D721Med (cell line): ENCODE measurements around the gene PDS5A.
A peak's percentile ranks its signal among the peaks of the same experiment; 100 is the strongest.

Experiments used
- DNase-seq: peaks from one replicate; pipeline ENCODE4 v3.0.0; 2011; ENCODE audit warnings: low spot score; ENCODE audit not compliant: insufficient read length
- FAIRE-seq: peaks from 2 replicates; lab custom pipeline; 2011; peaks lifted over from hg19 to GRCh38; lab: Jason Lieb, UNC
- CTCF ChIP-seq: IDR thresholded peaks from 2 replicates; pipeline ENCODE4 v1.5.1; 2012; ENCODE audit warnings: mild to moderate bottlenecking, control low read depth; ENCODE audit not compliant: insufficient read depth; ENCODE audit errors: missing control alignments

Gene PDS5A

GRCh38 chr4:39936565-39937418 is 40.9 kb downstream of the PDS5A start:
- no peak for TF ChIP-seq CTCF
- FAIRE-seq = no peak
- no peak for DNase-seq

- TF ChIP-seq CTCF = no peak
- FAIRE-seq (no peak), DNase-seq (peak; percentile 28)
Measured at GRCh38 chr4:39933671-39934590, 43.8 kb downstream of the PDS5A start.

GRCh38 chr4:39932776-39933402 is 44.8 kb downstream of the PDS5A start:
- no peak for TF ChIP-seq CTCF
- DNase-seq = no peak
- FAIRE-seq = no peak

GRCh38 chr4:39931441-39931901 is 46.2 kb downstream of the PDS5A start:
- FAIRE-seq (no peak), DNase-seq (no peak)
- no peak for TF ChIP-seq CTCF

GRCh38 chr4:39928538-39928937 is 49.2 kb downstream of the PDS5A start:
- FAIRE-seq = no peak
- DNase-seq = no peak
- no peak for TF ChIP-seq CTCF

GRCh38 chr4:39924014-39924413 is 53.7 kb downstream of the PDS5A start:
- TF ChIP-seq CTCF = no peak
- DNase-seq (no peak), FAIRE-seq (no peak)
